ENCODE measurements around the gene DMBT1. TPM values are rescaled to one million over a fixed set of nuclear protein-coding genes. Genes with fewer than 3 reads are reported as not detected.

DMBT1 gene
- total RNA-seq, 2 donors from 2014 or later = 33.6 to 165 TPM

- TF ChIP-seq CTCF (IDR thresholded peaks at IDR 0.05) = no peak
- no peaks in the 10 kb centered on the region for H3K4me1 ChIP-seq
- H3K36me3 ChIP-seq = no peaks in the 10 kb centered on the region
- DNase-seq = no peak
- no peaks in the 10 kb centered on the region for H3K27me3 ChIP-seq
- no peak overlapping the region for H3K4me3 ChIP-seq
- no peaks in the 10 kb centered on the region for H3K9me3 ChIP-seq
- intact Hi-C loops (cut with DNase I) = loop anchor here (2.0 to 5.0 kb wide), 2 partner anchors 38 to 175 kb away; no protein-coding TSS in a partner anchor
- H3K27ac ChIP-seq = no peak overlapping the region
- no peak overlapping the region for H3K9ac ChIP-seq (ENCODE audit: low read depth in 2 of 2, low read length in 2 of 2)
Observed at GRCh38 chr10:122526892-122527291, 33.7 kb upstream of the DMBT1 start.

GRCh38 chr10:122530177-122530576 lies 30.4 kb upstream of the DMBT1 start:
- H3K27me3 ChIP-seq = no peaks in the 10 kb centered on the region
- intact Hi-C loops (cut with DNase I) = no loop called here
- H3K36me3 ChIP-seq = no peaks in the 10 kb centered on the region
- H3K9me3 ChIP-seq = no peaks in the 10 kb centered on the region
- no peak overlapping the region for H3K27ac ChIP-seq
- no peak overlapping the region for H3K9ac ChIP-seq (ENCODE audit: low read depth in 2 of 2, low read length in 2 of 2)
- no peak for TF ChIP-seq CTCF (IDR thresholded peaks at IDR 0.05)
- no peak overlapping the region for H3K4me3 ChIP-seq
- H3K4me1 ChIP-seq = no peaks in the 10 kb centered on the region
- no peak for DNase-seq

- DNase-seq = no peak
- no peaks in the 10 kb centered on the region for H3K9me3 ChIP-seq
- H3K9ac ChIP-seq (ENCODE audit: low read depth in 2 of 2, low read length in 2 of 2) = no peak overlapping the region
- H3K4me1 ChIP-seq = no peaks in the 10 kb centered on the region
- no peaks in the 10 kb centered on the region for H3K36me3 ChIP-seq
- no peak overlapping the region for H3K4me3 ChIP-seq
- intact Hi-C loops (cut with DNase I) = no loop called here
- TF ChIP-seq CTCF (IDR thresholded peaks at IDR 0.05) = no peak
- no peaks in the 10 kb centered on the region for H3K27me3 ChIP-seq
- peak overlapping the region; percentile 58 for H3K27ac ChIP-seq
Observed at GRCh38 chr10:122531261-122531660, 29.3 kb upstream of the DMBT1 start.

GRCh38 chr10:122531939-122532338 lies 28.6 kb upstream of the DMBT1 start:
- peak; percentile 77 for DNase-seq
- Histone ChIP-seq H3K9me3 (no peaks in the 10 kb centered on the region), H3K4me3 (no peak overlapping the region), H3K27ac (peak overlapping the region; percentile 58), H3K27me3 (no peaks in the 10 kb centered on the region), H3K36me3 (no peaks in the 10 kb centered on the region), H3K9ac (ENCODE audit: low read depth in 2 of 2, low read length in 2 of 2) (no peak overlapping the region), H3K4me1 (no peaks in the 10 kb centered on the region)
- intact Hi-C loops (cut with DNase I) = no loop called here
- TF ChIP-seq CTCF (IDR thresholded peaks at IDR 0.05) = no peak

- no peak overlapping the region for H3K9ac ChIP-seq (ENCODE audit: low read depth in 2 of 2, low read length in 2 of 2)
- no peaks in the 10 kb centered on the region for H3K36me3 ChIP-seq
- H3K27ac ChIP-seq = peak overlapping the region; percentile 58
- H3K9me3 ChIP-seq = no peaks in the 10 kb centered on the region
- H3K4me1 ChIP-seq = no peaks in the 10 kb centered on the region
- H3K27me3 ChIP-seq = no peaks in the 10 kb centered on the region
- no peak for DNase-seq
- no peak overlapping the region for H3K4me3 ChIP-seq
- intact Hi-C loops (cut with DNase I) = no loop called here
- no peak for TF ChIP-seq CTCF (IDR thresholded peaks at IDR 0.05)
Observed at GRCh38 chr10:122532601-122533296, 27.8 kb upstream of the DMBT1 start.
